ENCODE measurements around the gene FRMD7. TPM values are rescaled to one million over a fixed set of nuclear protein-coding genes. Genes with fewer than 3 reads are reported as not detected.
A peak's percentile ranks its signal among the peaks of the same experiment; 100 is the strongest.

Gene FRMD7
- total RNA-seq, 1 donor from 2014 or later, result not detected

DNA sequence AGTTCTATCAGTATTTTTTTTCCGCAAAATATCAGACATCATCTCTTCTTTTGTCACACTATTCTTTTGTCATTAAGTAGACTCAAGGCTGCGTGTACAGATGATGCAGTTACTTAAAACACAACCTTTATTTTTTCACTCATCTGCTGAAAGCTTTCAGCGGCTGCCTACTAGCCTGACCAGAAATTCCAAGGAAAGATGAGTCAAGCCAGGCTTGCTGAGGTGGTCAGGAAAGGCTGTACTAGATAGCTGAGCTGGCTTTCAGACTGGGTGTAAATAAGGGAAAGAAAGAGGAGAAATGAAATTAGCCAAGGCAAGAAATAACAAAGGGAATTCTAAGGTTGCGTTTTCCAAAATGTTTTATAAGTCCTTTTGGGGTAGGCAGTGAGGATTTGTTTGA is 86.8 kb downstream of the FRMD7 start:
- TF ChIP-seq, protein P1, sequence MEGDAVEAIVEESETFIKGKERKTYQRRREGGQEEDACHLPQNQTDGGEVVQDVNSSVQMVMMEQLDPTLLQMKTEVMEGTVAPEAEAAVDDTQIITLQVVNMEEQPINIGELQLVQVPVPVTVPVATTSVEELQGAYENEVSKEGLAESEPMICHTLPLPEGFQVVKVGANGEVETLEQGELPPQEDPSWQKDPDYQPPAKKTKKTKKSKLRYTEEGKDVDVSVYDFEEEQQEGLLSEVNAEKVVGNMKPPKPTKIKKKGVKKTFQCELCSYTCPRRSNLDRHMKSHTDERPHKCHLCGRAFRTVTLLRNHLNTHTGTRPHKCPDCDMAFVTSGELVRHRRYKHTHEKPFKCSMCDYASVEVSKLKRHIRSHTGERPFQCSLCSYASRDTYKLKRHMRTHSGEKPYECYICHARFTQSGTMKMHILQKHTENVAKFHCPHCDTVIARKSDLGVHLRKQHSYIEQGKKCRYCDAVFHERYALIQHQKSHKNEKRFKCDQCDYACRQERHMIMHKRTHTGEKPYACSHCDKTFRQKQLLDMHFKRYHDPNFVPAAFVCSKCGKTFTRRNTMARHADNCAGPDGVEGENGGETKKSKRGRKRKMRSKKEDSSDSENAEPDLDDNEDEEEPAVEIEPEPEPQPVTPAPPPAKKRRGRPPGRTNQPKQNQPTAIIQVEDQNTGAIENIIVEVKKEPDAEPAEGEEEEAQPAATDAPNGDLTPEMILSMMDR (IDR thresholded peaks at IDR 0.05), result no peak
- no peaks in the 10 kb centered on the region for H3K36me3 Mint-ChIP-seq (ENCODE audit: low read depth)
- DNase-seq (no peak), ATAC-seq (ENCODE audit: low read depth) (no peak)
- H3K27me3 Mint-ChIP-seq, result no peaks in the 10 kb centered on the region
- H3K27ac Mint-ChIP-seq, result no peak overlapping the region
- H3K4me3 Mint-ChIP-seq, result no peak overlapping the region
- intact Hi-C loops (cut with micrococcal nuclease), result no loop called here
- no peaks in the 10 kb centered on the region for H3K9me3 Mint-ChIP-seq
- ChIA-PET CTCF (no interaction called here), POLR2A (no interaction called here)
- peaks cover 29% of the 10 kb centered on the region for H3K4me1 Mint-ChIP-seq

DNA sequence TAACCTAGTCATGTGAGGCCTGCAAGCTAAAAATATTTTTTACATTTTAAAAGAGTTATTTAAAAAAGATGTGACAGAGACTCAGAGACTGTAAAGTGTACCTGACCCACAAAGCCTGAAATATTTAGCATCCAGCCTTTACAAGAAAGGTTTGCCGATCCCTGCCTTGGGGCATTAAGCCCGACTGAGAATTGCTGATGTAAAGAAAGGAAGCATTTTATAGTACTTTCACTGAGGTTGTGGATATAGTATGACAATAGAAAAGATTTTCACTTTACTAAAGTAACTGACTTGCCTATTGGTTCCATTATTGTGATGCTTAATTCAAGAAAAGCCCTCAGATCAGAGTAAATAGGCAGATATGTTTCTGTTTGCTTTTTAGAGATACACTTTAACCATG is 87.8 kb downstream of the FRMD7 start:
- no peak for ATAC-seq (ENCODE audit: low read depth)
- H3K27ac Mint-ChIP-seq, result no peak overlapping the region
- intact Hi-C loops (cut with micrococcal nuclease), result no loop called here
- TF ChIP-seq, protein P1 (IDR thresholded peaks at IDR 0.05), result no peak
- no peaks in the 10 kb centered on the region for H3K36me3 Mint-ChIP-seq (ENCODE audit: low read depth)
- DNase-seq, result no peak
- no peak overlapping the region for H3K4me3 Mint-ChIP-seq
- H3K9me3 Mint-ChIP-seq, result no peaks in the 10 kb centered on the region
- ChIA-PET CTCF (no interaction called here), POLR2A (no interaction called here)
- no peaks in the 10 kb centered on the region for H3K27me3 Mint-ChIP-seq
- H3K4me1 Mint-ChIP-seq, result peaks cover 37% of the 10 kb centered on the region

DNA sequence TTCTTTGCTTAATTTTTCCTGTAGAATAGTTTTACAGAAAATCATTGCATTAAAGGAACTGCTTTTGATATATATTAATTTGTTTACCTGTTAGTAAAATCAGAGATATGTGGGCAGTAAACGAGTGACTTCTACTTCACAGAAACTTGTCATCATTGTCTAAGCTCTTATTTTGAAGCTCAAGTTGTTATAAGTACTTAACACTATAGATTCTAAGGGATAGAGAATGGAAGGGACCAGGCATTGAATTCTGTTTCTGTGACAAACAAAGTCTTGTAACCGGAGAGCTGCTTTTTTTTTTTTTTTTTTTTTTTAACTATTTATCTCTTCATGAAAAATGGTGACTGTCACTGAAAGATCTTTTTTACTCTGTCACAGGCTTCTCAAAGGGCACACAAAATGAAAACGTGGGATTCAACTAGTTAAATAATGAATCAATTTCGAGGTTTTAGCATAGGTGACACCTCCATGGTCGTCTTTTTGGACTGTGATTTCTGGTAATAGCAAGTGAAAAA is 90.3 kb downstream of the FRMD7 start:
- POLR2A ChIA-PET, result no interaction called here
- DNase-seq (no peak), ATAC-seq (ENCODE audit: low read depth) (no peak)
- intact Hi-C loops (cut with micrococcal nuclease), result no loop called here
- Mint-ChIP-seq H3K27me3 (no peaks in the 10 kb centered on the region), H3K9me3 (no peaks in the 10 kb centered on the region), H3K27ac (no peak overlapping the region), H3K4me3 (no peak overlapping the region), H3K4me1 (peaks cover 52% of the 10 kb centered on the region), H3K36me3 (ENCODE audit: low read depth) (no peaks in the 10 kb centered on the region)
- TF ChIP-seq, protein P1 (IDR thresholded peaks at IDR 0.05), result no peak
- CTCF ChIA-PET, result no interaction called here

DNA sequence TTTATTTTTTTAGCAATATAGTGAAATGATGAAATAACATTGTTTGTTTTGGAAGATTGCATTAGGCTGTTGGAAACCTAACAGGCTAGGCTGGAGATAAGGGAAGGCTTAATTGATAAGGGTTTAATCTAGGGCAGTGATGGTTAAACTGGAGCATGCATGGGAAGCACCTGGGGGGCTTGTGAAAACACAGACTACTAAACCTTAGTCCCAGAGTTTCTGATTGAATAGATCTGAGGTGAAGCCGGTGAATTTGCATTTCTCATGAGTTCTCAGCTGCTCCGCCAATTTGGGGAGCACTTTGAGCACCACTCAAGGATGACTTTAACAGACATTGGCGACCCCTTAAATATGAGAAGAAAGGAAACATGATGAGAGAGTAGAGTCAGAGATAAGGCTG is 93.2 kb downstream of the FRMD7 start:
- Mint-ChIP-seq H3K27me3 (no peaks in the 10 kb centered on the region), H3K4me3 (peak overlapping the region; percentile 13), H3K9me3 (no peaks in the 10 kb centered on the region), H3K27ac (peak overlapping the region; percentile 21), H3K36me3 (ENCODE audit: low read depth) (no peaks in the 10 kb centered on the region), H3K4me1 (peaks cover 57% of the 10 kb centered on the region)
- TF ChIP-seq, protein P1 (IDR thresholded peaks at IDR 0.05), result no peak
- ChIA-PET CTCF (no interaction called here), POLR2A (interaction anchor here (0.7 kb wide), 1 partner anchor 11 kb away, joined by 3 read pairs; the partner anchor contains the start of gene STK26)
- DNase-seq (no peak), ATAC-seq (ENCODE audit: low read depth) (no peak)
- intact Hi-C loops (cut with micrococcal nuclease), result loop anchor here (1.0 kb wide), 1 partner anchor 11 kb away; the partner anchor contains the start of gene STK26

DNA sequence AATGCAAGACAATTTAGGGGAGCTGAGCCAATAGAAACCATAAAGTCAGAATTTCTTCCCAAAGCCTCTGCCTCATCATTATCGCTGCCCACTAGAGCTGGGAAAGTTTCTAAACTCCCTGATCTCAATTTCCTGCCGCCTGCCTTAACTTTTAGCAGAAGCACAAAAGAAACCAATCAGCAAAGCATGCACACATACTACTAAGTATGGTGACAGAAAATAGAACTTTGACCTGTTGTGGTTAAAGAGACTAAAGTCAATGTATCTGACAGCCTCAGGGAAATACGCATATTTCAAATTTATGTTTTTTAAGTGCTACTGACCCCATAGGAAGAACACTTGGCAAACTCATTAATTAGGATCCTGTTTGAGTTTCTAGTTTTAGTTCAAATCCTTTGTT is 94.7 kb downstream of the FRMD7 start:
- POLR2A ChIA-PET, result no interaction called here
- Mint-ChIP-seq H3K9me3 (no peaks in the 10 kb centered on the region), H3K27me3 (no peaks in the 10 kb centered on the region), H3K27ac (no peak overlapping the region), H3K4me1 (peaks cover 67% of the 10 kb centered on the region), H3K36me3 (ENCODE audit: low read depth) (peaks cover 4% of the 10 kb centered on the region), H3K4me3 (no peak overlapping the region)
- CTCF ChIA-PET, result interaction anchor here (0.9 kb wide), 1 partner anchor 9 kb away, joined by 3 read pairs; no protein-coding TSS in a partner anchor
- DNase-seq (no peak), ATAC-seq (ENCODE audit: low read depth) (no peak)
- TF ChIP-seq, protein P1 (IDR thresholded peaks at IDR 0.05), result no peak
- intact Hi-C loops (cut with micrococcal nuclease), result no loop called here

Data from activated B cell treated with CpG ODN at 0.5 μM for 24 hours (primary cell).